Left forelimb (tissue), 1 donor: Measurements from ENCODE around the gene COL6A2.
"Not testable (repeated sequence)": the region's sequence is repeated elsewhere in the genome, so short reads cannot be mapped to it uniquely, and the experiment has no call there.

ENCODE experiments used
- DNase-seq: peaks from one replicate; pipeline ENCODE4 v3.0.0-alpha.2; 2018; ENCODE audit warnings: low spot score

The COL6A2 gene

GRCh38 chr21:46142582-46143473, 44.9 kb downstream of the COL6A2 start:
- no peak for DNase-seq

- no peak for DNase-seq
These were observed 46.7 kb downstream of the COL6A2 start for GRCh38 chr21:46144464-46145070.

- DNase-seq: no peak
These were observed 47.4 kb downstream of the COL6A2 start for GRCh38 chr21:46145159-46145839.

- DNase-seq: no peak
These were observed 48.2 kb downstream of the COL6A2 start for GRCh38 chr21:46145840-46146691.

- no peak for DNase-seq
These were observed 48.9 kb downstream of the COL6A2 start for GRCh38 chr21:46146856-46147255.

GRCh38 chr21:46147429-46147828, 49.5 kb downstream of the COL6A2 start:
- not testable (repeated sequence) for DNase-seq

GRCh38 chr21:46148106-46148505, 50.2 kb downstream of the COL6A2 start:
- no peak for DNase-seq

GRCh38 chr21:46149205-46149901, 51.4 kb downstream of the COL6A2 start:
- DNase-seq: no peak

- DNase-seq: no peak
These were observed 52.2 kb downstream of the COL6A2 start for GRCh38 chr21:46150073-46150472.

GRCh38 chr21:46150491-46151121, 52.7 kb downstream of the COL6A2 start:
- DNase-seq: no peak

GRCh38 chr21:46151261-46151988, 53.5 kb downstream of the COL6A2 start:
- DNase-seq: peak; percentile 61

- no peak for DNase-seq
These were observed 54.3 kb downstream of the COL6A2 start for GRCh38 chr21:46151989-46152926.

- peak; percentile 60 for DNase-seq
These were observed 55.0 kb downstream of the COL6A2 start for GRCh38 chr21:46152927-46153246.

- peak; percentile 82 for DNase-seq
These were observed 55.6 kb downstream of the COL6A2 start for GRCh38 chr21:46153247-46154154.

GRCh38 chr21:46154155-46154954, 56.4 kb downstream of the COL6A2 start:
- peak; percentile 64 for DNase-seq

- no peak for DNase-seq
These were observed 57.1 kb downstream of the COL6A2 start for GRCh38 chr21:46154955-46155513.
